ENCODE data around the gene PLK2.

The PLK2 gene

GRCh38 chr5:58477760-58478376, 18.0 kb upstream of the PLK2 start:
- peak; percentile 26 to 47 for DNase-seq

DNA sequence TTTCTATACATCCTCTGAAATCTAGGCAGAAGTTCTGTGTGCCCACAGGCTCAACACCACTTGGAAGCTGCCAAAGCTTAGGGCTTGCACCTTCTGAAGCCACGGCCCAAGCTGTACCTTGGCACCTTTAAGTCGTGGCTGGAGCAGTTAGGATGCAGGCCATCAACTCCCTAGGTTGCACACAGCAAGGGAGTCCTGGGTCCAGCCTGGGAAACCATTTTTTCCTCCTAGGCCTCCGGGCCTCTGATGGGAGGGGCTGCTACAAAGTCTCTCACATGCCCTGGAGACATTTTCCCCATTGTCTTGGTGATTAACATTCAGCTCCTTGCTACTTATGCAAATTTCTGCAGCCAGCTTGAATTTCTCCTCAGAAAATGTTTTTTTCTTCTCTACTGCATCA, 15.5 kb upstream of the PLK2 start:
- DNase-seq = no peak

DNA sequence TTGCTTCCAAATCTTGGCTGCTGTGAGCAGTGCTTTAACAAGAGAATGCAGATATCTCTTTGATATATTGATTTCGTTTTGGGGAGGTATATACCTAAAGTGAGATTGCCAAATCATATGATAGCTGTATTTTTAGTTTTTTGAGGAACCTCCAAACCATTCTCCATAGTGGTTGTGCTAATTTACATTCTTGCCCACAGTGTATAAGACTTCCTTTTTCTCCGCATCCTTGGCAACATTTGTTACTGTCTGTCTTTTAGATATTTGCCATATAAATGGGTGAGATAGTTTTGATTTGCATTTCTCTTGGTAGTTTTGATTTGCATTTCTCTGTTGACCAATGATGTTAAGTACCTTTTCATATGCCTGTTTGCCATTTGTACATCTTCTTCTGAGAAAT, 10.0 kb upstream of the PLK2 start:
- peak; percentile 32 to 42 for DNase-seq

GRCh38 chr5:58466939-58467338, 7.1 kb upstream of the PLK2 start:
- peak; percentile 51 to 54 for DNase-seq

DNA sequence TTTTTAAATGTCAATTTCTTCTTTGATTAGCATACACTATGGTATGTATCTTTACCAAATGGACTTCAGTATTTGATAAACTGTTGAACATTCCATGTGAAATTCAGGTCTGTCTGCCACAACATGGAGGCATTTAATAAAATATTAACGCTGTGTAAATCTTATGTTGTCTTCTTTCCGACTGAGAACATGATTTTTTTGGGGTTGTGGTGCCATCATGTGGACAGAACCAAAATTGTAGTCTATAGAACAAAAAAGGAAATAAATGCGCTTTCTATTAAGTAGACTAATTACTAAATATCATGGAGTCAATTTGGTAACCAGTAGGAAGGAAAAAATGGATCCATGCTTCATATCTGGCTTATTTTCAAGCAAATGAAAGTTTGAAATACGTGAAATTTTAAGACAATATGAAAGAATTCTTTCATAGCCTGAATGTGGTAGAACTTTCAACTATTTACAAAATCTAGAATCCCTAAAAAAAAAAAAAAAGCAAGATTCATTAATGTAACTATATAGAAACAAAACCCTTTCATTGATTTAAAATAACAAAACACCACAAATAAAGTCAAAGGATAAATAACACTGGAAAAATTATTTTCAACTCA, 2.8 kb upstream of the PLK2 start:
- peak; percentile 60 to 75 for DNase-seq

DNA sequence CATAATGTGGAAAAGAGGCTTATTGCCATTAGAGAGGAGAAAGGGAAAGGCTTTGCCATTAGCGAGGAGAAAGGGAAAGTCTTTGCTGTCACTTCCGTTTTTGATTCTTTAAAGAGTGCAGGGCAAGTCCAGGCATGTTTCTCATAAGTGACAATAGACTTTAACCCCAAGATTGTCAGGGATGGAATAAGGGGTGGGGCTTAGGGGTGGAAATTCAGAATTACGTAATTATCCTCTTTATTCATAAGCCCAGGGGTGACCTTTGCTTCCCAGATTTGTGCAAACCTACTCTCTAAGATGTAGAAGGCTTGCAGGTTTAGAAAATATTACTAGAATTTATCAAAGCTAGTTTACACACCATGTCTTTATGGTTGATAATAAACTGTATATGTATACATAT, 2.3 kb upstream of the PLK2 start:
- DNase-seq = no peak

DNA sequence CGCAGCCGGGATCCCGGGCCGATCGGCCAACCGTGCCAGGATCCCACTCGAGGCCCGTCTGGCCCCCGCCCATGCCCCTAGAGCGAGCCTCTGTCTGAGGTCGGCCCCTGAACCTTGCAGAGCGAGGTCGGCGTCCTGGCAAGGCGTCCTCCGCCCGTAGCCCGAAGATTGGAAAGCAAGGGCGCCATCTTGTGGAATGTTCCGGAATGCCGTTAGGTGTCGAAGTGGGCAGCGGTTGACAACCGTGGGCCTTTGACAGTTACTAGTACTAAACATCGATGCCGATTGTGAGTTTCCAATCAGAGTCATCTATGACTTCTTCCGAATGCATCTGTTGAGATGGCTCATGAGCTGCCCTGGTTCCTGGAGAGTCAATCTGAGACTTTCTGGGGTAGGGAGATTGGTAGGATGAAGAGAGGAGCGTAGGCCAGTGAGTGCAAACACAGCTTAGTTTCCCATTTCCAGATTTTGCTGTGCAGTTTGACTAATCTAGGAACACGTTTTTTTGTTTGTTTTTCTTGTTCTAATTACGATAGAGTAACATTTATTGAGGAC, 923 bp upstream of the PLK2 start:
- peak; percentile 73 to 79 for DNase-seq

GRCh38 chr5:58459146-58460001, 512 bp downstream of the PLK2 start:
- no peak for DNase-seq

DNA sequence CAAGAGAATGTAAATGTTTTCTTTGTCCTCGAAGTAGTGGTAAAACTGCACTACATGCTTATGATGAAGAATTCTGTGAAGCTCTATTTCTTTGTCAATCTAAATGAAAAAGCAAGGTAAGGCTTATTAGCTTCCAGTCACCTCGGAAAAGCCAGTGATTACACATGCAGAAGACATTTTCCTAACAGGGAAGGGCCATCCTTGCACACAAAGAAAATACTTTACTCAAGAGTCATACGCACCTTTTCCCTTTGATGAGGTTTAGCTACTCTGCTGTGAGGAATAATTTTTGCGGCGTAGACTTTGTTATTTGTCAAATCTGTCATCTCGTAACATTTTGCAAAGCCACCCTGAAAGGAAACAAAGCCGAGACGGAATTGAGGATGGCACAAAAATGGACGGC, 1.1 kb downstream of the PLK2 start:
- no peak for DNase-seq

GRCh38 chr5:58458141-58458742, 1.6 kb downstream of the PLK2 start:
- no peak for DNase-seq

GRCh38 chr5:58457050-58457449, 2.8 kb downstream of the PLK2 start:
- no peak for DNase-seq

GRCh38 chr5:58456486-58456885, 3.4 kb downstream of the PLK2 start:
- DNase-seq = no peak

DNA sequence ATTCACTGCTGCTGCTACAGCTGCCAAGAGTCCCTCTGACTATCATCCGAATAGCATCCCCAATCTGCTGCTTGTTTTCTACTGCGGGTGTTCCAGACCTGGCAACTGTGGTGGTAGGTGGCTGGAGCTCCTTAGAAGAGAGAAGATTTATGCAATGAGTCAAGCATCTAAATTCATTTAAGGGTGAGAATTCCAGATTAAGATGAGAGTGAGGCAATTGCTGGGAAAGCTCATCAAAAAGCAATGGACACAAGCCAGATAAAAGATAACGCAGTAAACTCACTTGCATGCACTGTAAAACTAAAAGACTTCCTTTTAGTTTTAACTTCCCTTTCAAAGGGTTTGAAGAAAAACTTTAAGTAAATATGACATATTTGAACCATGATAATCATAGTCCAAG, 3.9 kb downstream of the PLK2 start:
- no peak for DNase-seq

- no peak for DNase-seq
Observed at GRCh38 chr5:58455480-58455879, 4.4 kb downstream of the PLK2 start.

GRCh38 chr5:58455066-58455465, 4.8 kb downstream of the PLK2 start:
- DNase-seq = no peak

DNA sequence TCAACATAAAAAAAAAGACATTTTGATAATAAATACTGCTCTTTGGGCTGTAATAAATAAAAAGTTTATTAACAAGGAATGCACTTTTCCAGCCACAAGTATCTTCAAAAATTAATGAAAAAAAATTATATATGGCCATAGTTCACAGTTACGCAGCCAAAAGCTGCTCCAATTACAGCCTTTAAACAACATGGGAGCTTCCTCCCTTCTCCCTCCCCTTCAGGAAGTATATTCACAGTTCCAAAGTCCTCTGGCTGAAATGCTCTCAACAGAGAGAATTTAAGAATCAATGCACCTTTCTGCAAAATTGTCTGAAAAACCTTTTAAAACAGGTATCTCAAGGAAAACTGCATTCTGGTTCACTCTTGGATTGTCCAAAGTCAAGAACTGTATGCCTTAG, 5.9 kb downstream of the PLK2 start:
- no peak for DNase-seq

- DNase-seq = no peak
Observed at GRCh38 chr5:58453306-58453705, 6.6 kb downstream of the PLK2 start.

- no peak for DNase-seq
Observed at GRCh38 chr5:58452566-58453258, 7.2 kb downstream of the PLK2 start.

DNA sequence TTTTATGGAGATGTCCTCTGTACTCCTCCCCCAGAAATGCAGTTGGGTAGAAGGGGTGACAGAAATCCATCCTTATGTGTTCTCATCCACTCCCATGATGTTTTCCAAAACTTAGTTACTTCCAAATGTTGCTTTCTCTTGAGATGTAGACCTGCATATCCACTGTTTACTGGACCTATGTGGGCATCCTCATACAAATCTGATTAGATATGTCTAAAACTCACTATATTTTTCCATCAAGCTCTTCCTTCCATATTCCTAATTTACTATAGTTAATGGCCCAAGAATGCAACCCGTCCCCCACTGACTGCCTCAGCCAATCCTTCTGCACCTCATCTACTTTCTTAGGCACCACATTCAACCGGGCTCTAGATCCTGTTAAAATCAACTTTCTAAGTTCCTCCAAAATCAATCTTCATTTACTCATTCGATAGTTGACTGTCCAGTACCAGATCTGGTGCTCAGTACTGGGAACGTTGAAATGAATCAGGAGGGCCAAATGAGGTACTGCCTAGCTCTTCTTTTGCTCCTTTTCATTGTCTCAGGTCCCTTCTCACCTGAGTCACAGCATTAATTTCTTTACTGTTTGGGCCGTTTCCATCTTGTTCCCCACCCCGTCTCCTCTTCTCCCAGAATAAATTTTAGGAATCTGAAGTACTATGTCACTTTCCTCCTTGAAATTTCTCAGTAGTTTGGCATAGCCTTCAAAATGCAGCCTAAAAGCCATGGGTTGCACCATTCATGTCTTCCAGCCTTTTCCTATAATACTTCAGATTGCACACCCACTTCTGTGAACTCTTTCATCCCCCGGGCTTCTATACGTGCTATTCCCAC, 7.9 kb downstream of the PLK2 start:
- no peak for DNase-seq

DNA sequence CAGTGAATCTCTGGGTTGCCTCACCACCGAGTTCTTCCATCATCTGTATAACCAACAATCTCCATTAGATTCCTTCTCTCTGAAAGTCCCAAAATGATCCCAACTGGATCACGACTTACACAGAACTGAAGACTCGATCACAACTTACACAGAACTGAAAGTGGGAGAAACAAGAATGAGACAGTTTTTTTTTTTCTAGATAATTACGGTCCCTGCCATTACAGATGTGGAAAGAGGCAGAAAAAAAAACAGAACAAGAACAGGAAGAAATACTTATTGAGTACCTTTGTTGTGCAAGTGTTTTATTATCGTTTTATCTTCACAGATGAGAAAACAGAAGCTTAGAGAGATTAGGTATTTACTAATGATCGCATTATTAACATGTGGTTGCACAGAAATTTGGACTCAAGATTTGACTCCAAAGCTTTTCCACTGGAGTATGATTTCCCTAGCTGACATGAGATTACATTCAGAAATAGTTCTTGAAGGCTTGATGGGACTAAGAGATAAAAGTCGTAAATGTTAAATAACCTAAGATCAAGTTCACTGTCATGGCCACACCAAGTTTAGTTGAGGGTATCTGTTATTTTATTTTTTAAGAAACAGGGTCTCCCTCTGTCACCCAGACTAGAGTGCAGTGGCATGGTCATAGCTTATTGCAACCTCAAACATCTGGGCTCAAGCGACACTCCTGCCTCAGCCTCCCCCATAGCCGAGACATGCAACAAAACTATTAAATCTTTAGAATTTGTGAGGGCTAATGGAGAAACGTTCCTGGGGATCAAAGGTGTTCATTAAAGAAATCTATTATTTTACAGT, 8.9 kb downstream of the PLK2 start:
- no peak for DNase-seq

- no peak for DNase-seq
Observed at GRCh38 chr5:58450018-58450417, 9.9 kb downstream of the PLK2 start.

All from AML-193 (cell line).